ENCODE measurements around the gene RNF14.

Gene RNF14

GRCh38 chr5:141948812-141949211, 20.1 kb upstream of the RNF14 start:
- no peak for DNase-seq

- DNase-seq, result no peak
These were observed 19.4 kb upstream of the RNF14 start for GRCh38 chr5:141949511-141949910.

GRCh38 chr5:141950207-141951005, 18.5 kb upstream of the RNF14 start:
- no peak for DNase-seq

- no peak for DNase-seq
These were observed 17.5 kb upstream of the RNF14 start for GRCh38 chr5:141951332-141951781.

GRCh38 chr5:141952020-141952419, 16.9 kb upstream of the RNF14 start:
- DNase-seq, result no peak

- DNase-seq, result no peak
These were observed 14.7 kb upstream of the RNF14 start for GRCh38 chr5:141954194-141954593.

GRCh38 chr5:141957367-141957996, 11.4 kb upstream of the RNF14 start:
- DNase-seq, result no peak

- no peak for DNase-seq
These were observed 10.8 kb upstream of the RNF14 start, which contains the start of gene PCDH12 for GRCh38 chr5:141958113-141958512. Gene PCDH12 (minus strand): TSS chr5:141958202. CDS start chr5:141957851, 351 bp downstream.

- DNase-seq, result no peak
These were observed 10.2 kb upstream of the RNF14 start for GRCh38 chr5:141958546-141959172.

GRCh38 chr5:141960018-141960417, 8.9 kb upstream of the RNF14 start:
- DNase-seq, result no peak

GRCh38 chr5:141960449-141961323, 8.2 kb upstream of the RNF14 start:
- DNase-seq, result peak; percentile 91

- DNase-seq, result no peak
These were observed 7.4 kb upstream of the RNF14 start for GRCh38 chr5:141961466-141961865.

GRCh38 chr5:141963701-141964100, 5.2 kb upstream of the RNF14 start:
- no peak for DNase-seq

GRCh38 chr5:141965071-141965470, 3.8 kb upstream of the RNF14 start:
- no peak for DNase-seq

GRCh38 chr5:141966275-141966962, 2.5 kb upstream of the RNF14 start:
- DNase-seq, result no peak

- DNase-seq, result no peak
These were observed 2.0 kb upstream of the RNF14 start for GRCh38 chr5:141966963-141967333.

- no peak for DNase-seq
These were observed 1.2 kb downstream of the RNF14 start for GRCh38 chr5:141969783-141970771.

GRCh38 chr5:141973871-141974595, 5.1 kb downstream of the RNF14 start:
- no peak for DNase-seq

GRCh38 chr5:141976176-141976575, 7.3 kb downstream of the RNF14 start:
- no peak for DNase-seq

GRCh38 chr5:141978389-141978788, 9.5 kb downstream of the RNF14 start:
- DNase-seq, result no peak

Measured in midbrain (tissue), 1 donor.